DOHH2 (cell line): ENCODE measurements around the gene RNU5D-1.

Experiments
- EZH2phosphoT487 ChIP-seq: fragments of 200-600 bp; sonication (generic); IDR thresholded peaks from 2 replicates; pipeline ENCODE4 v1.6.1; 2017; ENCODE audit warnings: borderline replicate concordance, mild to moderate bottlenecking, antibody characterized with exemption, low read length, moderate library complexity, mixed read lengths
- TF ChIP-seq, protein P1 (sequence below): fragments of 200-600 bp; sonication (generic); IDR thresholded peaks from one replicate; pipeline ENCODE4 v1.5.1; 2014; ENCODE audit warnings: antibody characterized with exemption, mild to moderate bottlenecking, low read depth, low read length; ENCODE audit not compliant: poor library complexity, severe bottlenecking

DNA sequence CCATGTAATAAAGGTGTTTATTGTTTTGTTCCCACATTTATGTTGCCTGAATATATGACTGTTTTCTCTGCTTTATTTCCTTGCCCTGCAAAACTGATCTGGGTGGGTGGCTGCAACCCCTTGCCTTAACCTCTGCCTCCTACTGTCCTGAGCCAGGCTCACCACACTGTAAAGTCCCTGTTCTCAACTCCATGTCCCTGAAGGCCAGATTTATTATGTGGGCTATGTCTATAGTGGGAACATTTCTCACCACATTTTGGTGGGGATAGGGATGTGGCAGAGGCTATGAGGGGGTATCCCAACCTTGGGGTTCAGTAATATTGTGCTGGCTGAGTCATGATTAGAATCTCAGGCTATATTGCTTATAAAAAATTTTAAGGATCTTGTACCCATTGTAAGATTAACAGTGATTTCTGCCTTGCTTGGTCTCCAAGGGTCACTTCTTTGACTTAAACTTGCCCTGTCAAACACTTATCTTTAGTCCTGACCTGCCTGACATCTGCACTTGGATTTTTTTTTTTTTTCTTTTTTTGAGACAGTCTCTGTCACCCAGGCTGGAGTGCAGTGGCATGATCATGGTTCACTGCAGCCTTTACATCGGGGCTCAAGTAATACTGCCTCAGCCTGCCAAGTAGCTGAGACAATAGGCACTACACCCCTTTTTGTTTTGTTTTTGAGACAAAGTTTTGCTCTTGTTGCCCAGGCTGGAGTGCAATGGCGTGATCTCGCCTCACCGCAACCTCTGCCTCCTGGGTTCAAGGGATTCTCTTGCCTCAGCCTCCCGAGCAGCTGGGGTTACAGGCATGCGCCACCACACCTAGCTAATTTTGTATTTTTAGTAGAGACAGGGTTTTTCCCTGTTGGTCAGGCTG, 48.0 kb upstream of the RNU5D-1 start:
- TF ChIP-seq, protein P1, sequence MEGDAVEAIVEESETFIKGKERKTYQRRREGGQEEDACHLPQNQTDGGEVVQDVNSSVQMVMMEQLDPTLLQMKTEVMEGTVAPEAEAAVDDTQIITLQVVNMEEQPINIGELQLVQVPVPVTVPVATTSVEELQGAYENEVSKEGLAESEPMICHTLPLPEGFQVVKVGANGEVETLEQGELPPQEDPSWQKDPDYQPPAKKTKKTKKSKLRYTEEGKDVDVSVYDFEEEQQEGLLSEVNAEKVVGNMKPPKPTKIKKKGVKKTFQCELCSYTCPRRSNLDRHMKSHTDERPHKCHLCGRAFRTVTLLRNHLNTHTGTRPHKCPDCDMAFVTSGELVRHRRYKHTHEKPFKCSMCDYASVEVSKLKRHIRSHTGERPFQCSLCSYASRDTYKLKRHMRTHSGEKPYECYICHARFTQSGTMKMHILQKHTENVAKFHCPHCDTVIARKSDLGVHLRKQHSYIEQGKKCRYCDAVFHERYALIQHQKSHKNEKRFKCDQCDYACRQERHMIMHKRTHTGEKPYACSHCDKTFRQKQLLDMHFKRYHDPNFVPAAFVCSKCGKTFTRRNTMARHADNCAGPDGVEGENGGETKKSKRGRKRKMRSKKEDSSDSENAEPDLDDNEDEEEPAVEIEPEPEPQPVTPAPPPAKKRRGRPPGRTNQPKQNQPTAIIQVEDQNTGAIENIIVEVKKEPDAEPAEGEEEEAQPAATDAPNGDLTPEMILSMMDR = no peak
- TF ChIP-seq EZH2phosphoT487 = no peak
